ENCODE data around the gene NCKAP1.
"Not testable (repeated sequence)": the region's sequence is repeated elsewhere in the genome, so short reads cannot be mapped to it uniquely, and the experiment has no call there.

NCKAP1 gene

GRCh38 chr2:182907081-182907830 is 131.0 kb downstream of the NCKAP1 start:
- DNase-seq: no peak

- DNase-seq: no peak
Observed at GRCh38 chr2:182906454-182906853, 131.8 kb downstream of the NCKAP1 start.

GRCh38 chr2:182904844-182905243 is 133.4 kb downstream of the NCKAP1 start:
- DNase-seq: no peak

GRCh38 chr2:182903566-182903965 is 134.7 kb downstream of the NCKAP1 start:
- DNase-seq: no peak

- DNase-seq: no peak
Observed at GRCh38 chr2:182901748-182902147, 136.5 kb downstream of the NCKAP1 start.

GRCh38 chr2:182898718-182899117 is 139.5 kb downstream of the NCKAP1 start:
- no peak for DNase-seq

- DNase-seq: no peak
Observed at GRCh38 chr2:182897137-182897536, 141.1 kb downstream of the NCKAP1 start.

- no peak for DNase-seq
Observed at GRCh38 chr2:182895798-182896197, 142.5 kb downstream of the NCKAP1 start.

GRCh38 chr2:182895169-182895568 is 143.1 kb downstream of the NCKAP1 start:
- no peak for DNase-seq

GRCh38 chr2:182894174-182894573 is 144.1 kb downstream of the NCKAP1 start:
- DNase-seq: no peak

GRCh38 chr2:182893666-182894065 is 144.6 kb downstream of the NCKAP1 start:
- no peak for DNase-seq

GRCh38 chr2:182893035-182893434 is 145.2 kb downstream of the NCKAP1 start:
- not testable (repeated sequence) for DNase-seq

- no peak for DNase-seq
Observed at GRCh38 chr2:182891611-182892010, 146.6 kb downstream of the NCKAP1 start.

GRCh38 chr2:182890773-182891378 is 147.4 kb downstream of the NCKAP1 start:
- no peak for DNase-seq

- DNase-seq: no peak
Observed at GRCh38 chr2:182890305-182890704, 148.0 kb downstream of the NCKAP1 start.

- DNase-seq: no peak
Observed at GRCh38 chr2:182887753-182888415, 150.4 kb downstream of the NCKAP1 start.

- no peak for DNase-seq
Observed at GRCh38 chr2:182887093-182887492, 151.2 kb downstream of the NCKAP1 start.

GRCh38 chr2:182885771-182886170 is 152.5 kb downstream of the NCKAP1 start:
- no peak for DNase-seq

- no peak for DNase-seq
Observed at GRCh38 chr2:182883451-182883850, 154.8 kb downstream of the NCKAP1 start.

GRCh38 chr2:182880100-182880499 is 158.2 kb downstream of the NCKAP1 start:
- DNase-seq: not testable (repeated sequence)

GRCh38 chr2:182876653-182877052 is 161.6 kb downstream of the NCKAP1 start:
- DNase-seq: not testable (repeated sequence)

GRCh38 chr2:182870227-182870626 is 168.0 kb downstream of the NCKAP1 start:
- no peak for DNase-seq

GRCh38 chr2:182868054-182868796 is 170.0 kb downstream of the NCKAP1 start:
- no peak for DNase-seq

All from CD4-positive, alpha-beta T cell treated with Interleukin-12 subunit alpha and Interleukin-12 subunit beta, for 1 hour (primary cell).